NCI-H1092 treated with DMSO at 0.1 percent for 48 hours (cell line): ENCODE data around the gene MAVS.

Source experiments
- DNase-seq: peaks from one replicate; lab custom pipeline; 2025; lab: John Stamatoyannopoulos, UW

The MAVS gene

GRCh38 chr20:3911956-3912355, 65.3 kb downstream of the MAVS start:
- no peak for DNase-seq

DNA sequence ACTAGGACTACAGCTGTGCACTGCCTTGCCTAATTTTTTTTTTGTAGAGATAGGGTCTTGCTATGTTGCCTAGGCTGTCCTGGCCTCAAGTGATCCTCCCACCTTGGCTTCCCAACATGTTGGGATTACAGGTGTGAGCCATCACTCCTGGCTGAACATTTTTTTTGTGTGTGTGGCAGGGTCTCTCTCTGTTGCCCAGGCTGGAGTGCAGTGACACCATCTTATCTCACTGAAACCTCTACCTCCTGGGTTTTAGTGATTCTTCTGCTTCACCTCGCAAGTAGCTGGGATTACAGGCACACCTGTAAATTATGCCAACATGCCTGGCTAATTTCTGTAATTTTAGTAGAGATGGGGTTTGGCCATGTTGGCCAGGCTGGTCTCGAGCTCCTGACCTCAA, 67.8 kb downstream of the MAVS start:
- no peak for DNase-seq

DNA sequence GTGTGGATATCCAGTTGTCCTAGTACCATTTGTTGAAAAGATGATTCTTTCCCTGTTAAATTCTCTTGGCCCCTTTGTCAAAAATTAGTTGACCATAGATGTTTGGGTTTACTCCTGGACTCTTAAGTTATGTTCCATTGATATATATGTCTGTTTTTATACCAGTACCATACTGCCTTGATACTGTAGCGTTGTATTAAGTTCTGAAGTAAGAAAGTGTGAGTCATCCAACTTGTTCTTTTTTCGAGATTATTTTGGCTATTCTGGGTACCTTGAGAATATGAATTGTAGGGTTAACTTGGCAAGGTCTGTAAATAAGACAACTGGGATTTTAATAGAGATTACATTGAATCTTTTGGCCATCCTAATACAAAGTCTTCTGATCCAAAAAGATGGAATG, 69.1 kb downstream of the MAVS start:
- no peak for DNase-seq

- DNase-seq, result no peak
These were observed 69.7 kb downstream of the MAVS start for GRCh38 chr20:3916364-3916763.

DNA sequence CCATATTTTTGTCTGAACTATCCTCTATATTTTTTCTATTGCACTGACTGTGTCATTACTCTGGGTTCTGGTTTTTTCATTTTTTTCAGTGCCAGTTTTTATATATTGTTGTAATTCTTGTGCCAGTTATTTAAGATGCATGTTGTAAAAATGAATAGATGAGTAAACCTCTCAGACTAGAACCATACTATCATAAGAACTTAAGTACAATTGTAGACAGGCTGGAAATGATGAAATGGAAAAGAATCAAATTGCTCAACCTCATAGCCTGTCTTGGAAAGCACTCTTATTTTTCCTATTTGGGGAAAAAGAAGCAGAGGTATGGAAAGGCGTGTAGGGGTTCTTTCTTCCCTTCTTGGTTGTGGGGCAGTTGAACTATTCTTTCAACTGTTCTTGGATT, 72.7 kb downstream of the MAVS start:
- no peak for DNase-seq

DNA sequence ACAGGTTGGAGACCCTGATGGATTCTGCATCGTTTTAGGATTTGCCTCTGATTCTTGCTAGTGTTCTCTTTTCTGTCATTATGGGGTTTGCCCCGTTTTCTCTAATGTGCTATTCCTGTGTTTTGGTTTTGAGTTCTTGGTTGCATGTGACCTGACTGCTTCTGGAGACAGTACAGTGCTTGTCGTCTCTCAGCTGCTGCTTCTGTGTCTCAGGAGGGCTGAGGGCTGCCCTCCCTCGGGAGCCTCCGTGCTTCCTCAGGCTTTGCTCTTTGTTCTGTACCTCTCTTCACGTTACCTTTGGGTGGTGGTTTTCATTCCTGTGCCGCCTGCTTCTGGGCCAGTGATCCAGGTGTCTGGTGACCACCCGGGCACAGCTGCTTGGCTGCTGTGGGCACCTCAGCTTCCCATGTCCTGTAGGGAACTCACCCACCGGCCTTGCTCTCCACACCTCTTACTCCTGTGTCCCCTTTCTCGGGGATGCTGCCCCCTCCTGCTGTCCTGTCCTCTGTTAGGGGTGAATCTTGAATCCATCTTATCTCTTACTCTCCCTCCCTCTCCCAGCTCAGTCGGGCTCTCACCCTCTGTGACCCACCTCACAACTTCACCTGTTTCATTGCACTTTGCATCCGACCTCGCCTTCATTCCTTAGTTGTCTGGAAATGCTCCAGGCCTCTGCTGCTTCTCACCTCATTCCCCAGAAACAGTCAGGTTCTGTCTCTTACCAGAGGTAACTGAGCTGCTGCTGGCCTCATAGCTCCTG, 75.8 kb downstream of the MAVS start:
- no peak for DNase-seq

DNA sequence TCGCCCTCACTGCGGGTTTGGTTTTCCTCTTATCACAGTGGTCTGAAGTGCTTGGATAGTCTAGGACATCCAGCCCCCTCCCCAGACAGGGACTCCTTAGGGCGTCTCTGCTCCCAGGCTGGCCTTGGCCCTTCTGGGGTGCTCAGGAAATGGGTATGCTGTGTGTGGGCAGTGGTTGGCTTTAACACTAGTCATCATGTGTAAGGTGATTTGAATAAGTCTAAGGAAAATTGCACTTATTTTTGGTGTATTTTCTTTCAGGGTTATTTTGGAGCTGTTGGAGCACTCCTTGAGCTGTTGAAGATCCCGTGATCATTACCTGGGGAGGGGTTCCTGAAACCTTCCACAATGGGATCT, 76.3 kb downstream of the MAVS start:
- DNase-seq, result no peak

DNA sequence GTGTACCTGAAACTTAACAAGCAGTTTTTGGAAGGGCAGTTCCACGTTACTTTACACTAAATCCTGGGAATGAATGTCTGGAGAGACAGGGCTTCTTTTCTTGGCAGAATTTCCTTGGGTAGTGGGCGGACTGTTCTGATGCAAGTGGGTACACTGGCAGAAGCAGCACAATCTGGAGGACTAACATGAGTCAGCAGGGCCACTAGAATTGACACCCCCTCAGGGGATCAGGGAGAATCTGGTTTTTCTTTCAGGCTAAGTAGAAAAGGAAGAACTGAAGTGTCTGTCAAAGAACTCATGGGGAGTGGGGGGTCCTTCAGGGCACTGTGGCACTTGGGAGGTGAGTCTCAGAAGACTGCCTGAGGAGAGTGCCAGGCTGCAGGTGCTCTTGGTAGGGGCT, 77.2 kb downstream of the MAVS start:
- DNase-seq, result no peak

- no peak for DNase-seq
These were observed 77.9 kb downstream of the MAVS start for GRCh38 chr20:3924304-3925112.

DNA sequence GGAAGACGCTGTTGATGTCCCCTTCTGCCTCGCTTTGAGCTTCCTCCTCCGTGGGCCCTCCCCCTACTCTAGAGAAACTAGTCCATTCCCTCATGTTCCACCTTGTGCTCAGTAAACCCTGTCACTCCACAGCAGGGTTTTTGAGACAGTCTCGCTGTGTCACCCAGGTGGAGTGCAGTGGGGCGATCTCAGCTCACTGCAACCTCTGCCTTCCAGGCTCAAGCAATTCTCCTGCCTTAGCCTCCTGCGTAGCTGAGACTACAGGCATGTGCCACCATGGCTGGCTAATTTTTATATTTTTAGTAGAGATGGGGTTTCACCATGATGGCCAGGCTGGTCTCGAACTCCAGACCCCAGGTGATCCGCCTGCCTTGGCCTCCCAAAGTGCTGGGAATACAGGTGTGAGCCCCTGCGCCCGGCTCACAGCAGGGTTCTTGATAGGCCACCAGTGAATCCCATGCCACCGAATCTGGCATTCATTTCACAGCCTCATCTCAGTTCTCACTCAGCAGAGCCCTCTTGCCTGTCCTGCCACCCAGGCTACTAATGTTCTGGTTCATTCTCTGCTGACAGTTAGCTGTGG, 78.6 kb downstream of the MAVS start:
- no peak for DNase-seq
